ENCODE measurements around the gene CUEDC1. TPM values are rescaled to one million over a fixed set of nuclear protein-coding genes. Genes with fewer than 3 reads are reported as not detected.

Gene CUEDC1
- total and polyA plus RNA-seq, 2 of the 13 experiments (the other 11 are each of a cell fraction or from before 2014, with no cell fraction given) = 7.4 to 12.9 TPM

DNA sequence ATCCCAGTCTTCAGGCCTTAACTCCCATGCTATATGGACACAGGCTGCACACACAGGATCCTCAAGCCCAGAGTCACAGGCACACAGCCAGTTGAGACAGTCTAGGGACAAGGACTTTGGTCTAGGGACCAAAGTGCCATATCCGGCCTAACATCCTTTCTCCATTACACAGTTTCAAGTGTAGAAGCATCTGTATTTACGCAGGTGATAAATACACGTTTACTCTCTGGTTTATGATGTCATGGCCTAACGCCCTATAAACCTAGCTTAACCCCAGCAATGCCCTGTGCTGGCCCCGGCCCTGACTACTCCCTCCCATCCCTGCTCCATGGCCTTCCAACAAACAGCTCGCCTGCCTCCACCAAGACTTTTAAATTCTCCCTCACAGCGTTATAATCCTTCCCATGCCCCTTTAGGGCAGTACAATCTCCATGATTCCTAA is 17.1 kb downstream of the CUEDC1 start (continued):
- TF ChIP-seq MYNN (CRISPR knock-in tag; IDR thresholded peaks at IDR 0.05; ENCODE audit: low read depth) = no peak
- TF ChIP-seq ZNF572 (CRISPR knock-in tag; IDR thresholded peaks at IDR 0.05) = 0 out of 2 replicates have a peak, but pooled peaks have one; percentile 46
- TF ChIP-seq ZZZ3 (CRISPR knock-in tag; IDR thresholded peaks at IDR 0.05; ENCODE audit: borderline replicate concordance) = no peak
- TF ChIP-seq PLRG1 (conservative IDR thresholded peaks at IDR 0.05) = no peak
- no peak for TF ChIP-seq KDM2A (CRISPR knock-in tag; IDR thresholded peaks at IDR 0.05; ENCODE audit: borderline replicate concordance, low read depth)
- TF ChIP-seq TP53 (CRISPR knock-in tag; conservative IDR thresholded peaks at IDR 0.05) = no peak
- no peak for TF ChIP-seq GMEB1 (CRISPR knock-in tag; IDR thresholded peaks at IDR 0.05; ENCODE audit: borderline replicate concordance)
- no peak for TF ChIP-seq ZFP36L2 (CRISPR knock-in tag; IDR thresholded peaks at IDR 0.05)
- no peak for TF ChIP-seq TCF7 (IDR thresholded peaks at IDR 0.05; ENCODE audit: low read depth)
- TF ChIP-seq ISX (CRISPR knock-in tag; conservative IDR thresholded peaks at IDR 0.05) = no peak
- peak; percentile 49; the same call in 1 of the 2 replicates for TF ChIP-seq TBX3 (IDR thresholded peaks at IDR 0.05; ENCODE audit: borderline replicate concordance)
- no peak for TF ChIP-seq ZNF615 (CRISPR knock-in tag; IDR thresholded peaks at IDR 0.05; ENCODE audit: borderline replicate concordance)
- TF ChIP-seq RAD21 (CRISPR knock-in tag; IDR thresholded peaks at IDR 0.05) = no peak
- TF ChIP-seq CERS6 (CRISPR knock-in tag; IDR thresholded peaks at IDR 0.05) = no peak
- TF ChIP-seq GPN1 (CRISPR knock-in tag; IDR thresholded peaks at IDR 0.05; ENCODE audit: borderline replicate concordance) = no peak
- TF ChIP-seq, protein P1, sequence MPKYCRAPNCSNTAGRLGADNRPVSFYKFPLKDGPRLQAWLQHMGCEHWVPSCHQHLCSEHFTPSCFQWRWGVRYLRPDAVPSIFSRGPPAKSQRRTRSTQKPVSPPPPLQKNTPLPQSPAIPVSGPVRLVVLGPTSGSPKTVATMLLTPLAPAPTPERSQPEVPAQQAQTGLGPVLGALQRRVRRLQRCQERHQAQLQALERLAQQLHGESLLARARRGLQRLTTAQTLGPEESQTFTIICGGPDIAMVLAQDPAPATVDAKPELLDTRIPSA (CRISPR knock-in tag; IDR thresholded peaks at IDR 0.05; ENCODE audit: borderline replicate concordance) = no peak
- TF ChIP-seq HDAC6 (IDR thresholded peaks at IDR 0.05; ENCODE audit: low read depth, low read length) = no peak
- TF ChIP-seq, protein P2, sequence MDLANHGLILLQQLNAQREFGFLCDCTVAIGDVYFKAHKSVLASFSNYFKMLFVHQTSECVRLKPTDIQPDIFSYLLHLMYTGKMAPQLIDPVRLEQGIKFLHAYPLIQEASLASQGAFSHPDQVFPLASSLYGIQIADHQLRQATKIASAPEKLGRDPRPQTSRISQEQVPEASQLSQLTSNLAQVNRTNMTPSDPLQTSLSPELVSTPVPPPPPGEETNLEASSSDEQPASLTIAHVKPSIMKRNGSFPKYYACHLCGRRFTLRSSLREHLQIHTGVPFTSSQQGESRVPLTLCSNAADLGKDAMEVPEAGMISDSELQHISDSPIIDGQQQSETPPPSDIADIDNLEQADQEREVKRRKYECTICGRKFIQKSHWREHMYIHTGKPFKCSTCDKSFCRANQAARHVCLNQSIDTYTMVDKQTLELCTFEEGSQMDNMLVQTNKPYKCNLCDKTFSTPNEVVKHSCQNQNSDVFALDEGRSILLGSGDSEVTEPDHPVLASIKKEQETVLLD (CRISPR knock-in tag; IDR thresholded peaks at IDR 0.05; ENCODE audit: low read depth) = no peak
- peak in 1 of 2 experiments; percentile 50; a peak in 1 of 4 replicates for TF ChIP-seq KLF16 (CRISPR knock-in tag; IDR thresholded peaks at IDR 0.05)
- TF ChIP-seq ZNF720 (CRISPR knock-in tag; IDR thresholded peaks at IDR 0.05) = no peak
- TF ChIP-seq ZNF800 (CRISPR knock-in tag; IDR thresholded peaks at IDR 0.05) = no peak
- TF ChIP-seq ZNF329 (CRISPR knock-in tag; IDR thresholded peaks at IDR 0.05; ENCODE audit: low read depth) = no peak
- TF ChIP-seq SIN3A (IDR thresholded peaks at IDR 0.05; ENCODE audit: borderline replicate concordance, low read depth, low read length) = no peak

All from HepG2 (cell line).